Activated gamma-delta T cell (primary cell): Measurements from ENCODE around the gene RAB11FIP3.

Experiments
- DNase-seq: peaks from one replicate; lab custom pipeline; 2025; lab: John Stamatoyannopoulos, UW

The RAB11FIP3 gene

DNA sequence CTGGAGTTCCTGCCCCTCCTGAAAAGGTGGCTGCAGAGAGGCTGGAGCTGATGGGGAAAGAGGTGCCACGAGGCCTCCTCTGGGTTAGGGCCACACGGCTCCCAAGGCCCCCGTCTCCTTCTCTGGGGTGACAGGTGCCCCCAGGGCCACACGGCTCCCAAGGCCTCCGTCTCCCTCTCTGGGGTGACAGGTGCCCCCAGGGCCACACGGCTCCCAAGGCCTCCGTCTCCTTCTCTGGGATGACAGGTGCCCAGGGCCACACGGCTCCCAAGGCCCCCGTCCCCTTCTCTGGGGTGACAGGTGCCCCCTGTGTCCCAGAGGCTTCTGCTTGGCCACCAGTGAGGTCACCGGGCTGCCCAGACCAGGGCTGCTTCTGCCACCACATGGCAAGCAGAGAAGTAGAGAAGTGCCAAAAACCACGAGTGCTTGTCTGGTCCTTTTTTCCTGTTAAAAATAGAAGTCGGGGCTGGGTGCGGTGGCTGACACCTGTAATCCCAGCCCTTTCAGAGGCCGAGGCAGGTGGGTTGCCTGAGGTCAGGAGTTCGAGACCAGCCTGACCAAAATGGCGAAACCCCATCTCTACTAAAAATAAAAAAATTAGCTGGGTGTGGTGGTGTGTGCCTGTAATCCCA lies 106.2 kb downstream of the RAB11FIP3 start:
- no peak for DNase-seq

DNA sequence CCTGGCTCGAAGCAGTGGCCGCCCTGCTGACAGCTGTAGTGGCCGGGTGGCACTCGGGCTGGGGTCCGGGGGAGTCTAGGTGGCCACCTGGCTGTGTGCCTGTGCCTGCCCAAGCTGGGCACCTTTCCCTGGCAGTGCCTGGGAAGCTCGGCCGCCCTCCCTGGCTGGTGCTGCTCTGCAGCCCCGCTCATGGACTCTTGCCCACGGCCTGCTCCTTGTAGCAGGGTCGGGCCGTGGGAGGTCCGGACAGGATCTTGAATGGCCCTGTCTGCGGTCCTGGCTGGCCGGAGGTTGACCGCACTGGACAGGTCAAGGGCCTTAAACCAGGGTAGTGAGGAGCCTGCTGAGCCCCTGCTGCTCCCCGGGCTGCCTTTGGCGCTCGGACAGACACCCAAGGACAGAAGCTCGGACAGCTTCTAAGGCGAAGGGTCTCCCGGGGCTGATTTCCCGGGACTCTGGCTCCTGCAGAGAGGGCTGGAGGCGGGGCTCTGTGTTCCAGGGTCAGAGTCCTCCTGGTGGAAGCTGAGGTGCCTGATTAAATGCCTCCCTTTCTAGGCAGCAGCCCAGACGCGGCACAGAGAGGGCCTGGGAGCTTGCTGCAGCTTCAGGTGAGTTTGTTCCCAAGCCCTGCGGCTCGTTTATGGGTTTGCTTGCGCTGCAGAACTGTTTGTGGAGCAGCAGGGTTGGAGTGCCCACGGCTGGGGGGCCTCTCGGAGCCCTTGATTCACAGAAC lies 108.1 kb downstream of the RAB11FIP3 start:
- DNase-seq, result no peak

DNA sequence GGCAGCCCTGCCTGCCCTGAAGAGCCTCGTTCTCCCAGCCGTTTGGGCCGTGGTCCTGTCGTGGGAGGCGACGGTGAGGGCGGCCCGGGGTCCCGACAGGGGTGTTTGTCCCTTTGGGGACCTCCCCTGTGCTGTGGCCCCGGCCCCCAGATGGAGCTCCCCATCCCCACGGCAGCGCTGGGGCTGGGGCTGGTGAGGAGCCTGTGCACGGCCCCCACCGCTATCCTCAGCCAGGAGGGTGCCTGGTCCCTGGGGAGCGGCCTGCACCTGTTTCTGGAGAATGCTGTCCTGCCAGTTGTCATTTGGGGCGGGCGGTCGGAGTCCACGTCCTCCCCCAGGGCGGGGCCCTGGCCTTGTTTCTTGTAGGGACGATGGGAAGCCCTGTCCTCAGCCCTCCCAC lies 108.7 kb downstream of the RAB11FIP3 start:
- no peak for DNase-seq

DNA sequence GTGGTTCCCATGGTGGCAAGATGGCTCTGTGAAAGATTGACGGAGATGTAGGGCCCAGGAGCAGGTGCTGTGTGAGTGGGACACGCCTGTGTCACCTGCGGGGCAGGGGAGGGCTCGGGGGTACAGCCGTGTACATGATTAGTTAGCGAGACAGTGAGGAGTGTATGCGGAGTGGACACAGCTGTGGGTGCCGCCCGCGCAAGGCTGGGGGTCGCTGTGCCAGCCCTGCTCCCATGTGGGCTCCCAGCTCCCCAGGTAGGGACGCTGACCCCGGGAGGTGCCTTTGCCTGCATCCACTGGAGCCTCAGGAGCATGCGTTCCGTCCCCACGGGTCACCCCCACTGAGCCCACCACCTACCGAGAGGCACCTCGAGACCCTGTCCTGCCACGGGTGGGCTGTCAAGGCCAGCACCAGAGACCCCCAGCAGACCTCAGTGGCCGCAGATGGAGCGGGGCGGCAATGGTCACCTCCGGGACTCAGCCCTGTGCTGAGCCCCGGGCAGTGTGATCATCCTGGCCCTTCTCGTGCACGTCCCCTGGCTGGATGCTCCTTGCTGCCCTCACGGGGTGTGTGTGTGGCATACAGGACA lies 109.5 kb downstream of the RAB11FIP3 start:
- DNase-seq, result no peak

DNA sequence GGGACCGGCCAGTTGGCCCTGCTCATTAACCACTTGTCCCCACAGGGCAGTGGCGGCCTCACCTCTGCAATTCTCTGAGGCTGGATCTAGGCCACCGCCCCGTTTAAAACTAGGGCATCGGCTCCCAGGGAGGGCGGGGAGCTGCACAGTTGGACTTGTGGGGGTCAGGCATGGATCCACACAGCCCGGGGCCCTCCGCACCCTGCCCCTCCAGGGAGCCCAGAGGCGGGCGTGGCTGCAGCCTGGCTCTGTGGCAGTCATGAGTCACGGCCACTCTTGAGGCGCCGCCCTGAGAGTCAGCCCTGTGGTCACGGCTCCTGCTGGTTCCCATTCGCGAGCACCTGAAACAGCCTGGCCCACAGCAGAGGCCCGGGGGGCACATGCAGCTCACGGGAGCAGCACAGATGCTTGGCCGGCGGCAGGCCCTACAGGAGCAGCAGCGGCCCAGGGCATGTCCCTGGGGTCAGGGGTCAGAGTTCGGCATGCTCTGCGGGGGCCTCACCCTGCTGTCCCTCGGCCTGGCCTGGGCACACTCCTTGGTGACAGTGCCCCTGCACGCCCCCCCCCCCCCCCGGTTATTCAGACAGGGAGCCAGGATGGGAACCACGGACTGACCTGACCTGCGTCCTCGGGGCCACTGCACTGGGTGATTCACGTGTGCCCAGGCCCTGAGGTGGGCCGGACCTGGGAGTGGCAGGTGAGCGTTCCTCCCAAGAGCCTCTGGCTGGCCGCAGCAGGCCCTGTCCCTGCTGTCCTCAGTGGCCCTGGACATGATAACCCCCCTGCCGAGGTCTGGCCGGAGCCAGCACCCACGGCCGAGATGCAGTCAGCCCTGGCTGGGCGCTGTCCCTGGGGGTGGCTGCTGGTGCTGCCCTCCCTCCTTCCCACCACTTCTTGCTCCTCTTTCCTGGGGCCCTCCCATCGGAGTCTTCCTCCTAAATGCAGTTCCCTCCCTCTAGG lies 110.3 kb downstream of the RAB11FIP3 start:
- DNase-seq, result no peak

DNA sequence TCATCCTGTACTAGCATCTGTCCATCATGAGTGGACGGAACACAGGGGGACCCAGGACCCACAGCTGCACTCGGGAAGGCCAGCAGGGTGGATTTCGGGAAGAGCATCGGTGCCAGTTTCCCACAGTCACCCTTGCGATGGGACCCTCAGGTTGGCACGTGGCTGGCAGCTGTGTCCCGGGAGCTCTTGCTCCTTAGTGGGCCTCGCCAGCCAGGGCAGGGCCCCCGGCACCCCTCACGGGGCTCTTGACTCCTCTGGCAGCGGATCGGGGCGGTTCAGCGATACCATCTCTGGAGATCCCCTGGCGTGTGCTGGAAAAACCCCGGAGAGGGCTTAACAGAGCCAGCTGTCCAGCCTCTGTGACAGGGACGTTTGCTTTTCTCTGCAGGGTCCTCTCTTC lies 111.3 kb downstream of the RAB11FIP3 start:
- DNase-seq, result no peak

DNA sequence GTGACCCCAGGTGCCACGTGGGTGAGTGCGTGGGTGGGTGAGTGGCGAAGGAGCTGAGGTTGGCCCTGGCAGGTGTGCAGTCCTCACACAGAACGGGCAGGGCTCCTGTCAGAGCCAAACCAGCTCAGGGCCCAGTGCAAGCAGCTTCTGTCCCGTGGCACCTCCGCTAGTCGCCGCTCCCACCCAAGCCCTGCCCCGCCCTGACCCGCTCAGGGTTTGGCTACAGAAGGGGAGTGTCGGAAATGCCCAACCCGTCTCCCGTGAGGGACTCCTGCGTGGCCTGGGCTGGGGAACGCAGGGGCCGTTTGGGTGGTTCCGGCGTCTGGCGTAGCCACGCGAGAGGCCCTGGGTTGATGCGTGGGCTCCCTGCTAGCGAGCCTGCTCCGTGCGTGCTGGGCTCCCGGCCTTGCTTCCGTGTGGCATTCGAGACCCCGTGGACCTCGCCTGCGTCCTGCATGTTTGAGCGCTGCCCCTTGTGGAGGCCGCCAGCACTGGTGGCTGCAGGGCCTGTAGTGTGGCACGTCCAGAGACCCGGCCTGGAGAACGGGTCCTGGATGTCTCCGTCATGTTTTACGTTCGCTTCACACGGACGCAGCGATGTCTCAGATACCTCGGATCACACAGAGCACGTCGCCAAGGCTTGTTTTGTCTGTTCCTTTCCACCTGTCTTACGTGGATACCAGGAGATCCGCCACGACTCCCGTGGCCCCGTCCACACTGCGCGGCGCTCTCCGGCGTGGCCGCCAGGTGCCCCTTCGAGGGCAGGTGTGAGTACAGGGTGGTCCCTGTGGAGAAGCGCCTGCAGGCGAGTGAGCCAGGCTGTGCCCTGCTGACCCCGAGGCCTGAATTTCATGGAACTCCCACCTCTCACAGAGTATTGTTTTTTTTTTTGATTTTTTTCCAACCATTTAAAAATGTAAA lies 112.2 kb downstream of the RAB11FIP3 start:
- no peak for DNase-seq

DNA sequence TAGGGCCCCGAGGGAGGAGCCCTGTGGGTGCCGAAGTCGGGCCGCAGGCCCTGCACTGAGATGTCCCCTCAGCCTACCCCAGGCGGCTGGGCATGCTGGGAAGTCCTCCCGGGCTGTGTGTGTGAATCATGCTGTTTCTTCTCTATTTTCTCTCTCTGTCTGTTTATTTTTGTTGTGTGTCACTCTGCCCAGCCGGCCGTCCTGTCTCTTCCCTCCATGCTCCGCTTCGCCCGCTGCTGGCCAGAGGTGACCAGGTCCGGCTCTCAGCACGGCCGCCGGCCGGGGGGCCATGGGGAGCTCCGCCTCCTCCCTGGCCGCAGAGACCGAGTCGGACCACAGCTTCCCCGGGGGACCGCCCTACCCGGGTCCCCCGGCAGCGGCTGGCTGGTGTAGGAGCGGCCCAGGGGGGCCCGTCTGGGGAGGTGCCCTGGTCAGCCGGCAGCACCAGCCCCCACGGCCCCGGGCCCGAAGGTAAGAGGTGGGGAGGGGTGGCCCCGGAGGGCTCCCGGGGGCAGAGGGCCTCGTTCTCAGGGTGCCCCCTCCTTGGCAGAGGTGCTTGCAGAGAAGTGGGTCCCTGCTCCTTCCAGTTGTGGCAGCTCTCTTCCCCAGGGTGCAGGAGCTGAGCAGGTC lies 114.6 kb downstream of the RAB11FIP3 start:
- DNase-seq, result no peak

DNA sequence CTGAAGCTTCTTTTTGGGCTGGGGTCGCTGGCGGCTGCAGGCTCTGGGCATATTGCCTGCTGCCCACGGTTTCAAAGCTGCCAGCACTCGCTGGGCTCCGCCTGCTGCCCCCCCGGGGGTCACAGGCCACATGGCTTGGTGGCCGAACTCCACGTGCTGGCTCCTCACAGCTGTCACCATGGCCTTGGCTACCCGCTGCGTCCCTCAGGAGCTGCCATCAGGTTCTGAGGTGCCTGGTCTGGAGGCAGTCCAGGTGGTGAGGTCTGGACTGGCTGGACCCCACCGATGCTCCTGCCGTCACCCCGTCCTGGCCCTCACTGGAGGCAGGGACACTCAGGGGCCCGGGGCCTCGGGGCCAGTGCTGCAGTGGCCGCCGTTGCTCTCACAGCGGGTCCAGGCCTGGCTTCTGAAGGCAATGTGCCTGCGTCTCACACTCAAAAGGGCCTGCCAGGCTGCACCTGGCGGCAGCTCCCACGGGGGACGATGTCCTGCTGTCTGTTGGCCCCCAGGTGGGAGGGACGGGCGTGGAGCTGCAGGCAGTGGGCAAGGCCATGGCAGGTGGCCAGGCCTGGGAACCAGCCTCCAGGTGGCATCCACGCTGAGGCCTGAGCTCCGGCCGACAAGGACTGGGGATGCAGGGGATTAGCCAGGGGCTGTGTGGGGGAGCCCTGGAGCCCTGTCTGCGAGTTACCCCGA lies 115.3 kb downstream of the RAB11FIP3 start:
- no peak for DNase-seq

DNA sequence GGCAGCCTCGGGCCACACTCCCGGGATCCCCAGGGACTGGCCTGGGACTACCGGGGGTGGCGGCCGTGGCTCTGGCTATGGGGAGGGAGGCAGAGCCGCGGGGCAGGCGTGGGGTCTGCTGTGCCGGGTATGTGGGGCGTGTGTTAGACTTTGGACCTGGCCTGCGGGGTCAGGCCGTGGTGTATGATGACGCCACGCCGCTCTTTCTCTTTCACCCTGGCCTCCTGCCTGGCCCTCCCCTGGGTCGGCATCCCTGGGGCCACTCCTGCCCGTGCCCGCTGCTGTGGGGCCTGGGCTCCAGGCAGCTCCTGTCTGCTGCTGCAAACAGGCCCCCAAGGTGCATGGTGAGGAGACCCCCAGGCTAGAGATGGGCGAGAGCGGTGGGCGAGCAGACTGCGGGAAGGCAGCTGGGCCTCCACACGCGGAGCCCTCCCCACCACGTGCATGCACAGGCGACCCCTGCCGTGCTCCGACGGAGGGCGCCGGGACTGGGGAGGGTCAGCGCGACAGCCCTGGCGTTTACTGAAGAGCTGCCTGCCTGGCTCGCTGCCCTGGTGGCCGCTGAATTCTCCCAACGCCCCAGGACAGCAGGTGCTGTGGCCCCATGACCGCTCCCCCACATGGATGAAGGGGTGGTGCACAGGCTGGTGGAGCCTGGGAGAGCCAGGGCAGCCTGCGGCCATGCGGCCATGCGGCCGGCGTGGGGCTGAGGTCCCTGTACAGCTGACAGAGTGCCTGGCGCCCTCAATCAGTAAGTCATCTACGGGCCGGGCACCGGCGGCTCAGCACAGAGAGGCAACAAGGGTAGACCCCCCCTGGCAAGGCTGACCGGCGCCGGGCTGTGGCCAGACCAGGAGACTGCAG lies 118.1 kb downstream of the RAB11FIP3 start:
- DNase-seq, result no peak

DNA sequence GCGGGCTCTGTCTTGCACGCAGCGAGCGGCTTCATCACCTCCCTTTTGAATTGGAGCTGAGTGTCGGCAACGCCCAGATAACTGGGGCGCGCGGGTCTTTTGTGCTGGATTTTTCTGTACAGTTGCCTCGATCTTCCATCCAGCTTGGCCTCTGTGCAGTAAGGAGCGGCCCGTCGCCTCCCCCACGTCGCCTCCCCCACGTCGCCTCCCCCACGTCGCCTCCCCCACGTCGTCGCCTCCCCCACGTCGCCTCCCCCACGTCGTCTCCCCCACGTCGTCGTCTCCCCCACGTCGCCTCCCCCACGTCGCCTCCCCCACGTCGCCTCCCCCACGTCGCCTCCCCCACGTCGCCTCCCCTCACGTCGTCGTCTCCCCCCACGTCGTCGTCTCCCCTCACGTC lies 119.1 kb downstream of the RAB11FIP3 start:
- DNase-seq, result no peak

DNA sequence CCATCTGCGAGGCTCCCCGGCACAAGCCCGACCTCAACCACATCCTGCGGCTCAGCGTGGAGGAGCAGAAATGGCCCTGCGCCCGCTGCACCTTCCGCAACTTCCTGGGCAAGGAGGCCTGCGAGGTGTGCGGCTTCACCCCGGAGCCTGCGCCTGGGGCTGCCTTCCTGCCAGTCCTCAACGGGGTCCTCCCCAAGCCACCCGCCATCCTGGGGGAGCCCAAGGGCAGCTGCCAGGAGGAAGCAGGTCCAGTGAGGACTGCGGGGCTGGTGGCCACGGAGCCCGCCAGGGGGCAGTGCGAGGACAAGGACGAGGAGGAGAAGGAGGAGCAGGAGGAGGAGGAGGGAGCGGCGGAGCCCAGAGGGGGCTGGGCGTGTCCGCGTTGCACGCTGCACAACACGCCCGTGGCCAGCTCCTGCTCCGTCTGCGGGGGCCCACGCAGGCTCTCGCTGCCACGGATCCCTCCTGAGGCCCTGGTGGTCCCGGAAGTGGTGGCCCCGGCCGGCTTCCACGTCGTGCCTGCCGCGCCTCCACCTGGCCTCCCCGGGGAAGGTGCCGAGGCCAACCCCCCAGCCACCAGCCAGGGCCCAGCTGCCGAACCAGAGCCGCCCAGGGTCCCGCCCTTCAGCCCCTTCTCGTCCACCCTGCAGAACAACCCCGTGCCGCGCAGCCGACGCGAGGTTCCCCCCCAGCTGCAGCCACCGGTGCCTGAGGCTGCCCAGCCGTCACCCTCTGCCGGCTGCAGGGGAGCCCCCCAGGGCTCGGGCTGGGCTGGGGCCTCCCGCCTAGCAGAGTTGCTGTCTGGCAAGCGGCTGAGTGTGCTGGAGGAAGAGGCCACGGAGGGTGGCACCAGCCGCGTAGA lies 121.7 kb downstream of the RAB11FIP3 start:
- DNase-seq, result no peak

DNA sequence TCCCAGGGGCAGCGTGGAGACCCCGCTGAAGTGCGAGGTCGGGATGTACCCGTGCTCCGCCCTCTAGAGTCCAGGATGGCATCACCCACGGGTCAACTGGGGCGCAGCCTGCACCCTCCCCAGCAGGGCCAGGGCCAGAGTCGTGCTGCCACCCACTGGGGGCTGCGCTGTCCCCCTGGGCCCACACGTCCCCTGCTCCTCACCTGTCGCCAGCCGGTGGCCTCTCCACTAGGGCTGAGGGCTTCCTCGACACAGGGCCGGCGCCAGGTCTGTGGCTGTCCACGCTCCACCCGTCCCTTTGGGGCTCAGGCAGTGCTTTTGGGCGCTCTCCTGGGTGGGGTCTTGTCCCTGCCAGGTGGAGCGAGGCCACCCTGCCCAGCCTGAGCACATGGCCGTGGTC lies 123.1 kb downstream of the RAB11FIP3 start:
- no peak for DNase-seq

DNA sequence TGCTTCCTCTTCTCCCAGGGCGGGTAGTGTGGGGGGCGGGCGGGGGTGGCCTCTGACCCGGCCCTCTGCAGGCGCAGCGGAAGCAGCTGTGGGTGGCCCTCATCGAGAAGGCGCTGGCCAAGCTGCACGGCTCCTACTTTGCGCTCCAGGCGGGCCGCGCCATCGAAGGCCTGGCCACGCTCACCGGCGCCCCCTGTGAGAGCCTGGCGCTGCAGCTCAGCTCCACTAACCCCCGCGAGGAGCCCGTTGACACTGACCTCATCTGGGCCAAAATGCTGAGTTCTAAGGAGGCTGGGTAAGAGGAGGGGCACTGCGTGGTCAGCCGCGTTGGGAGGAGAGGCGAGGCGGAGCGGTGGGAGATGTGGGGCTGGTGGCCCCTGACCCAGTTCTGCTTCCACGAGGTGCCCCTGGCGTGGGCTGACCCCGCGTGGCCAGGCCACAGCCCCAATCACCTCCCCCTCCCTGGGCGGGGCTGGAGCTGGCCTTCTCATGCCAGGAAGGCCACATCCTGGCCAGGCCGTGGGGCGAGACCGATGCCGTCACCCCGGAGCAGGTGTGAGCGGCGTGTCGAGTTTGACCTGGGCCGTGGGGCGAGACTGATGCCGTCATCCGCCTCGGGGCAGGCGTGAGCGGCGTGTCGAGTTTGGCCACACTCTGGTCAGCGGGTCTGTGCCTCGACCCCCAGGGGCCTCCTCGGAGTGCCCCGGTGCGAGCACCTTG lies 124.3 kb downstream of the RAB11FIP3 start:
- DNase-seq, result no peak

DNA sequence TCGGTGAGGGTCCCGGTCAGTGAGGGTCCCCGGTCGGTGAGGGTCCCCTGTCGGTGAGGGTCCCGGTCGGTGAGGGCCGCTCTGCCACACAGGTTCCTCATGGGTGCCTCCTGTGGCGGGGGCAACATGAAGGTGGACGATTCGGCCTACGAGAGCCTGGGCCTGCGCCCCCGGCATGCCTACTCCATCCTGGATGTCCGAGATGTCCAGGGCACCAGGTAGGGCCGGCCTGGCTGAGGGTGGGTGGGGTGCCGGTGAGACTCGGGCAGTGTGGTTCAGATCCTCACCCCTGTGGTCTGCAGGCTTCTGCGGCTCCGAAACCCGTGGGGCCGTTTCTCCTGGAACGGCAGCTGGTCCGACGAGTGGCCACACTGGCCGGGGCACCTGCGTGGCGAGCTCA lies 125.8 kb downstream of the RAB11FIP3 start:
- no peak for DNase-seq

DNA sequence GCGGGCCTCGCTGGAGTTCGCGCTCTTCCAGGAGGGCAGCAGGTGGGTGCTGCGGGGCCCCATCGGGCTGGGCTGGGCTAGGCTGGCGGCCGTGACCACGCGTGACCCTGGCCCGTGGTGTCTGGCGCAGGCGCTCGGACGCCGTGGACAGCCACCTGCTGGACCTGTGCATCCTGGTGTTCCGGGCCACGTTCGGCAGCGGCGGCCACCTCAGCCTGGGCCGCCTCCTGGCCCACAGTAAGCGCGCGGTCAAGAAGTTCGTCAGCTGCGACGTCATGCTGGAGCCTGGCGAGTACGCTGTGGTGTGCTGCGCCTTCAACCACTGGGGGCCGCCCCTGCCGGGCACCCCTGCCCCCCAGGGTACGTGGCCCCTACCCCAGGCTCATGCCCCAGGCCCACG lies 126.7 kb downstream of the RAB11FIP3 start:
- no peak for DNase-seq

DNA sequence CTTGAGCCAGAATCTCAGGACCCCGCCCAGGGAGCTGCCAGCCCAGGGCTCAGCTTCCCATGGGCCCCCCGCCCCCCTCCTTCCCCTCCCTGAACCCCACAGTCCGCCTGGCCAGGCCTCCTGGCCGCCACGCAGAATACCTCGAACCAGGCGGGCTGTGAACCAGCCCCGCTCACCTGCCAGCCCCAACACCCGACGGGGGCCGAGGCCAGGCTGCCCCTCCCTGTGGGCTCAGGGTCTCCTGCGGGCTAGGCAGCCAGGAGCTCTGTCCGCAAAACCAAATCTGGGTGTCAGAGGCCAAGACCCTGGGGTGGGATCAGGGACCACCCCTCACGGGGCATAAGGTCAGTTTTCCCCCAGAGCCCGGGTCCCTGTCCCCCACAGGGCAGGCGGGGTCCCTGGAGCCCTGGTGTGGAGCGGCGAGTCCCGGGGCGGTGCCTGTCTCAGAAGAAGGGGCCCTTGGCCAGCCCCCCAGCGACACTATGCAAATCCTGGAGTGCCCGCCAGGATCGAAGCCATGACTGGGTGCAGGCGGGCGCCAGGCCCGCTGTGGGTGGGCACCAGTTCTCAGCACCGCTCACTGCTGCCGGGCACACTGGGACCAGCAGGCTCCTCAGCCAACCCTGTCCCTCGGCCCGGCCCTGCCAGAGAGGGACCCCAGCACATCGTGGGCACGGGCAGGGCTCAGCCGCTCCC lies 128.3 kb downstream of the RAB11FIP3 start:
- DNase-seq, result no peak
